GM19099 (cell line): ENCODE data around the gene INPP5A.

Experiments
- POLR2A ChIP-seq: IDR thresholded peaks from 3 replicates; pipeline ENCODE4 v1.6.1; 2011; ENCODE audit warnings: low read depth; ENCODE audit not compliant: insufficient read length; ENCODE audit errors: extremely low read depth

Gene INPP5A

GRCh38 chr10:132654121-132654571, 116.6 kb downstream of the INPP5A start:
- TF ChIP-seq POLR2A, result no peak

- no peak for TF ChIP-seq POLR2A
Measured at GRCh38 chr10:132654708-132655661, 117.4 kb downstream of the INPP5A start.

- TF ChIP-seq POLR2A, result no peak
Measured at GRCh38 chr10:132655735-132656134, 118.1 kb downstream of the INPP5A start.

- no peak for TF ChIP-seq POLR2A
Measured at GRCh38 chr10:132656283-132657126, 118.9 kb downstream of the INPP5A start.

GRCh38 chr10:132657127-132657706, 119.6 kb downstream of the INPP5A start:
- no peak for TF ChIP-seq POLR2A

GRCh38 chr10:132657748-132658147, 120.2 kb downstream of the INPP5A start:
- no peak for TF ChIP-seq POLR2A

GRCh38 chr10:132658546-132659205, 121.1 kb downstream of the INPP5A start:
- TF ChIP-seq POLR2A, result no peak

GRCh38 chr10:132659206-132660091, 121.9 kb downstream of the INPP5A start:
- TF ChIP-seq POLR2A, result no peak

- no peak for TF ChIP-seq POLR2A
Measured at GRCh38 chr10:132660385-132660784, 122.8 kb downstream of the INPP5A start.

GRCh38 chr10:132662186-132662920, 124.8 kb downstream of the INPP5A start:
- TF ChIP-seq POLR2A, result no peak

GRCh38 chr10:132663666-132664365, 126.2 kb downstream of the INPP5A start:
- no peak for TF ChIP-seq POLR2A

- TF ChIP-seq POLR2A, result no peak
Measured at GRCh38 chr10:132664407-132664806, 126.8 kb downstream of the INPP5A start.

- no peak for TF ChIP-seq POLR2A
Measured at GRCh38 chr10:132664883-132665282, 127.3 kb downstream of the INPP5A start.
